NCI-H345 treated with DMSO at 0.1 percent for 48 hours (cell line): ENCODE results near the gene COX10.
"Not testable (repeated sequence)": the region's sequence is repeated elsewhere in the genome, so short reads cannot be mapped to it uniquely, and the experiment has no call there.

Experiments used
- DNase-seq: peaks from one replicate; lab custom pipeline; 2025; ENCODE audit not compliant: unreplicated experiment; lab: John Stamatoyannopoulos, UW

COX10 gene

GRCh38 chr17:14118951-14119350, 49.6 kb downstream of the COX10 start:
- no peak for DNase-seq

- no peak for DNase-seq
Observed at GRCh38 chr17:14119546-14119945, 50.2 kb downstream of the COX10 start.

GRCh38 chr17:14121952-14122351, 52.6 kb downstream of the COX10 start:
- no peak for DNase-seq

- no peak for DNase-seq
Observed at GRCh38 chr17:14123619-14124278, 54.4 kb downstream of the COX10 start.

- no peak for DNase-seq
Observed at GRCh38 chr17:14124854-14125253, 55.5 kb downstream of the COX10 start.

- DNase-seq, result no peak
Observed at GRCh38 chr17:14125518-14126137, 56.3 kb downstream of the COX10 start.

DNA sequence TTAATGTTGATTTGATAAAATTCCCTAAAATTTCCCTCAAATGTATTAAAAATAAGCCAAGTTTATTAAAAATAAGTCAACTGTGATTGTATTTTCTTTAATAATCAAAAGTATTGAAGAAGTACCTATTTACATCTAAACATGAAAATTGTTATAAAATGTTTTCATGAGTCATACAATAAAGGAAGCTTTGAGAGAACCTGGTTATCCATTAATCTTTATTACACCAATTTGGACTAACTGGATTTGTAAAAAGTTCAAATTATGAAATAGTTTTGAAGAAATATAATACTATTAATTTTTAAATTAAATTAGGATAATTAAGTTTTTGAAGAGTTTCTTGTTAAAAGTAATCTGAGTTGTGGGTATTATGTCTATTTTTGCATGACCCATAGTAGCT, 63.8 kb downstream of the COX10 start:
- no peak for DNase-seq

GRCh38 chr17:14134456-14134855, 65.2 kb downstream of the COX10 start:
- DNase-seq, result no peak

DNA sequence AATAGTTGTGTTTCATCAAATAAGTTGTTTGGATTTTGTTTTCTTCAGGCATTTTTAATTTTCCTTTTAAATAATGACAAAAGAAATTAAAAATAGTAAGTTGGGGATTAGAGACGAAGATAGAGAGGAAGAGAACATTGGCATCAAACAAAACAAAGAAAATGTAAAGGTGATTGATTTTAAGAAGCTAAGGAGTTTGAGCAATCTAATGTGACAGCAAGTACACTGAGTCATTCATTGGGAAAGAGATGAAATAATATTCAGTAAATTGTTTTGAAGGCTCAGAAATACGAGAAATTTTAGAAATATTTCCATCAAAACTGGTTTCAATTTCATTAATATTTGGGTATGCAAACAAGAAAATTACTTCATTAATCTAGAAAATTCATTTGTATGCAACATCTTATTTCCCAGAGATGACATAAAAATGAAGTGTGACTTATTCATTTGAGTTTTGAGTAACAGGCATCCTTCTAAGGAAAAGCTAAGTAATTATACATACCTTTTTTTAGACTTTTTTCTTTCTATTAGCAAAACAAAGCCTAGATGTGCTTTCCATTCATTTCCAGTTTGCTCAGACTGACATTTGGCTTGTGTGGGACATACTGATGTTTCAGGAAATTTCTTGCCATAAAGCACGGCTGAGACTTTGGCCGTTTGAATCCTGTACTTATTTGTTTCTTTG, 66.7 kb downstream of the COX10 start:
- DNase-seq, result no peak

DNA sequence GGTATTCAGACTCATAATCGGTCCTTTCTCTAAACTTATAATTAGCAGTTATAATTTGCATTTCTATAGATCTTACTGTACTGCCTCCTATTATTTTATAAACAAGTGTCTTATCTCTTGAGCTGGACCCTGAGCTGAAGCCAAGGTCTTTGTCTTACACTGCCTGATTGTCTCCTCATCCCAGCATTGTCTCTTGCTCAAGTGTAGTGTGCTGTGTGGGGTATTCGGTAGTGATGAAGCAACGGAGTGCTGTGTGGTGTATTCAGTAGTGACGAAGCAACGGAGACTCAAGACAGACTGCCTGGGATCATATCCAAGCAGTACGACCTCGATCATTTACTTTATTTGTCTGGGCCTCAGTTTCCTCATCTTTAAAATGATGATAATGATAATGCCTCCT, 69.3 kb downstream of the COX10 start:
- no peak for DNase-seq

DNA sequence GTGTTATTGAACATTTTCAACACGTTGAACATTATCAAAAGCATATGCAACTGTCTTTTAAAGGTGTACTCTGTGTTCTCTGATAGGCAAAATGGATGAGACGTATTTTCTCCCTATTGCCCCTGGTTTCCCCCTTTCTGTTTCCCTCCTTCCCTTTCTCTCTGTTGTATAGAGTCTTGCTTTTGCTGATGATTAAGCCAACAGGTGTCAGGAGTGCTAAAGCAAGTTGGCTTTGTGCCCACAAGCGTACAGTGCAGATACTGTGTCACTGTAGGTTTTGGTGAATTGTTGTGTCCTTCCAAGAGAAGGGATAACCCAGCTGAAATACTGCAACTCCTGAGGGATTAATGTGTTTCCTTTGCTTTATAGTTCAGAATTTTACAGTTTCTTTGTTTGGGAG, 74.4 kb downstream of the COX10 start:
- no peak for DNase-seq

GRCh38 chr17:14144508-14144907, 75.2 kb downstream of the COX10 start:
- no peak for DNase-seq

GRCh38 chr17:14149751-14150150, 80.4 kb downstream of the COX10 start:
- DNase-seq, result no peak

DNA sequence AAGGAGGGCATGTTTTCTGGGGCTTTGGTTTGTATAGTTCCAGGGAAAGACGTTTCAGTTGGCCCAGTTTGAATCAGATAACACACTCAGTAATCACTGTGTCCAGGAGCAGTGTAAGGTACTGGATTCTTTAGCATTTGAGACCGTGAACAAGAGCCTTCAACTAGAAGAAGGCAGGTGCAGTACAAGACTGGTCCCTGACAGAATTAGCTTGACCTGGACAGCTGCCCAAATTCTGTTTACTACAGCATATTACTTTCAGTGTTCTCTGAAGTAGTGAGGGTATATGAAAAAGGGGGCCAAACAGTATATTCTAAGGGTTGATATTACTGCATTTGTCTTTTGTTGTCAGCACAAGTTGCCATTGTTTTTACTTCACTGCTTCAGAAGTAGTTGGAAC, 81.3 kb downstream of the COX10 start:
- DNase-seq, result no peak

DNA sequence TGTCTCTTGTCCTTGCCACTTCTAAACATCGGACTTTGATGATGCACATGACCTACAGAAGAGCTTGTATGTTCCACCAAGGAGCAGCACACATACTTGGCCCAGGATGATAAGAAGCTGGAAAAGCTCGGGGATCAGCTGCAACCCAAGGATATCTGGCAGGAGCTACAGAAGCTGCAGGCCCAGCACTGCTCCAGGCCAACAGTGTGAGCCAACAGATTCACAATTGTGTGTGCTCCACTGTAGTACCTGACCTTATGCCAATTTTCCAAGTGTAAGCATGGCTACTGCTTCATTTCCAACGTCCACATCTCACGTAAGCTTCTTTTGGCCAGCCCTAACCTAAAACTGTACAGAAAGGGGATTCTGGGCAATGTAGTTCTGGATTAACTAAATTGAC, 83.4 kb downstream of the COX10 start:
- no peak for DNase-seq

- no peak for DNase-seq
Observed at GRCh38 chr17:14153374-14153773, 84.1 kb downstream of the COX10 start.

- DNase-seq, result no peak
Observed at GRCh38 chr17:14156689-14157088, 87.4 kb downstream of the COX10 start.

GRCh38 chr17:14157822-14158221, 88.5 kb downstream of the COX10 start:
- no peak for DNase-seq

DNA sequence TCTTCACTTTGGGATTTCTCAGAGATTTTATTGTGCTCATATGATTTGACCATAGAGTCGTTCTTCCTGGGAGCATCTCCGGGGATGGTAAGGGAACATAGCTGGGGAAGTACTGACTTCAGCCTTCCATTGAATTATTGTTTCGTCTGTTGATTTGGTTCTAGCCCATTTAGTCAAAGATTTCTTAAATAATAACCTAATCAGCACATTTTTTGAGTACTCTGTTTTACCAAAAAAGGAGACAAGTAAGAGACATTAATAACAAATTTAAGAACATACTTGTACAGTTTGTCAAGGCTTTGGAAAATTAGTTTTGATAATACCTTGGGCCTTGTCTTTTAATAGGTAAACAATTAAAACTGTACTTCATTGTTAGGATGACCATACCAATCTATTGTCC, 89.4 kb downstream of the COX10 start:
- no peak for DNase-seq

DNA sequence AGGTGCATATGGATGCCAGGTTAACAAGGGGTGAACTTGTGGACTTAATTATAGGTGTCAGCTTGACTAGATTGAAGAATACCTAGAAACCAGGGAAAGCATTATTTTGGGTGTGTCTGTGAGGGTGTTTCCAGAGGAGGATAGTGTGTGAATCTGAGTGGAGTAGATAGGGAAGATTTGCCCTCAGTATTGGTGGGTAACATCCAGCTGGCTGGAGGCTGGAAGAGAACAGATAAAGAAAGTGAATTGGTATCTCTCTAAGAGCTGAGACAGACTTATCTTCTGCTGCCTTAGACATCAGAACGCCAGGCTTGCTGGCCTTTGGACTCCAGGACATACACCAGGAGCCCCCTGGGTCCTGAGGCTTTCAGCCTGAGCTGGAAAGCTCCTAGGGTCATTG, 92.1 kb downstream of the COX10 start:
- DNase-seq, result no peak

DNA sequence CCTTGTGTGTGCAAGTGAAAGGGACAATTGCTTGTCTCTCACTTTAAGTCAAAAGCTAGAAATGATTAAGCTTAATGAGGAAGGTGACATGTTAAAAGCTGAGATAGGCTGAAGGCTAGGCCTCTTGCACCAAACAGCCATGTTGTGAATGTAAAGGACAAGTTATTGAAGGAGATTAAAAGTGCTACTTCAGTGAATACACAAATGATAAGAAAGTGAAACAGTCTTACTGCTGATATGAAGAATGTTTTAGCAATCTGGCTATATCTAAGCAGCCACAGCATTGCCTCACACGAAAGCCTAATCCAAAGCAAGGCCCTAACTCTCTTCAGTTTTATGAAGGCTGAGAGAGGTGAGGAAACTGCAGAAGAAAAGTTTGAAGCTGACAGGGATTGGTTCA, 96.3 kb downstream of the COX10 start:
- no peak for DNase-seq

DNA sequence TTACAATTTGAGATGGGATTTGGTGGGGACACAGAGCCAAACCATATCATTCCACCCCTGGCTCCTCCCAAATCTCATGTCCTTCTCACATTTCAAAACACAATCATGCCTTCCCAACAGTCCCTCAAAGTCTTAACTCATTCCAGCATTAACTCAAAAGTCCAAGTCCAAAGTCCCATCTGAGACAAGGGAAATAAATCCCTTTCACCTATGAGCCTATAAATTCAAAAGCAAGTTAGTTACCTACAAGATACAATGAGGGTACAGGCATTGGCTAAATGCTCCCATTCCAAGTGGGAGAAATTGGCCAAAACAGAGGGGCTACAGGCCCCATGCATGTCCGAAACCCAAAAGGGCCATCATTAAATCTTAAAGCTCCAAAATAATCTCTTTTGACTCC, 98.5 kb downstream of the COX10 start:
- DNase-seq, result not testable (repeated sequence)

DNA sequence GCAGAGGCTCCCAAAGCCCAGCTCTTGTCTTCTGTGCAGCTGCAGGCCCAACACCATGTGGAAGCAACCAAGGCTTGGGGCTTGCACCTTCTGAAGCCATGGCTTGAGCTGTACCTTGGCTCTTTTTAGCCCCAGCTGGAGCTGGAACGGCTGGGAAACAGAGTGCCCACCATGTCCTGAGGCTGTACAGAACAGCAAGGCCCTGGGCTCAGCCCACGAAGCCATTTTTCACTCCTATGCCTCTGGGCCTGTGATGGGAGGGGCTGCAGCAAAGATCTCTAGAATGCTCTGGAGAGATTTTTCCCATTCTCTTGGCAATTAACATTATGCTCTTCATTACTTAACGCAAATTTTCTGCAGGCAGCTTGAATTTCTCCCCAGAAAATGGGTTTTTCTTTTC, 99.3 kb downstream of the COX10 start:
- DNase-seq, result no peak
